Stomach (tissue), 9 donors: ENCODE measurements around the gene CHCHD6. TPM values are rescaled to one million over a fixed set of nuclear protein-coding genes. Genes with fewer than 3 reads are reported as not detected.

Experiments
- DNase-seq, 2 donors: peaks; one replicate each; pipeline versions ENCODE4 v3.0.0 to v3.0.0-alpha.2; 2013 to 2019
- H3K27ac ChIP-seq, 5 donors: fragments of 200-600 bp in 4 of 5; sonication (generic) in 4 of 5; one replicate each; pipeline ENCODE4 v1.5.1; 2013 to 2019; ENCODE audit warnings: mild to moderate bottlenecking in 1 of 5, moderate library complexity in 1 of 5
- H3K27me3 ChIP-seq, 3 donors: fragments of 200-600 bp; sonication (generic); one replicate each; pipeline ENCODE4 v1.5.1; 2017 to 2019; ENCODE audit warnings: mixed run types in 1 of 3
- H3K36me3 ChIP-seq, 4 donors: fragments of 200-600 bp; sonication (generic); 1 replicate in 3 of 4; 2 replicates in 1 of 4; pipeline ENCODE4 v1.5.1; 2016 to 2019
- H3K4me1 ChIP-seq, 4 donors: fragments of 200-600 bp; sonication (generic); one replicate each; pipeline ENCODE4 v1.5.1; 2016 to 2019
- H3K4me3 ChIP-seq, 4 donors: fragments of 200-600 bp; sonication (generic) in 3 of 4; one replicate each; pipeline ENCODE4 v1.5.1; 2016 to 2019; ENCODE audit warnings: mild to moderate bottlenecking in 1 of 4
- H3K9me3 ChIP-seq, 4 donors: fragments of 200-600 bp; sonication (generic); one replicate each; pipeline ENCODE4 v1.5.1; 2016 to 2019
- EP300 ChIP-seq: sonication (generic); formaldehyde crosslinking; IDR thresholded peaks from one replicate; pipeline ENCODE4 v1.6.1; 2017; ENCODE audit warnings: antibody characterized with exemption
- POLR2A ChIP-seq, 4 donors: fragments of 450-650 bp; IDR thresholded peaks; one replicate each; pipeline ENCODE4 v1.6.1; 2016; ENCODE audit warnings: antibody characterized with exemption in 4 of 4, control low read depth in 2 of 4, mild to moderate bottlenecking in 1 of 4, moderate library complexity in 1 of 4
- POLR2AphosphoS5 ChIP-seq, 3 donors: sonication (generic); formaldehyde crosslinking; IDR thresholded peaks; one replicate each; pipeline ENCODE4 v1.6.1; 2016; ENCODE audit warnings: antibody characterized with exemption in 3 of 3
- WGBS, 5 donors: extraction: QIAGEN DNeasy Blood & Tissue Kit in 3 of 5; methylation state at CpG; one replicate each; pipeline versions ENCODE4 v1.1.5 to v1.1.7; 2013 to 2018; 5-methylcytosine and 5-hydroxymethylcytosine counted together
- intact Hi-C: fragments of 100-400 bp; cut with DNase I; formaldehyde crosslinking; loops from one replicate; pipeline ENCODE4 v1.15.1; 2023; ENCODE audit warnings: low total_unique reads
- polyA plus RNA-seq, 3 donors: library from polyadenylated mRNA; stranded (reverse); fragments of 200-250 nt; gene quantifications; one replicate each; pipeline ENCODE4 v1.2.3, GENCODE V29; 2013
- total RNA-seq, 5 donors: library from RNA; depleted of rRNA; stranded (reverse); fragments of >200 nt; gene quantifications; one replicate each; pipeline versions ENCODE4 v1.1.0 to v1.2.3, GENCODE V29; 2014 to 2016
- TF ChIP-seq, protein P1 (sequence below), 7 experiments: fragments of 450-650 bp in 4 of 7; fragments of 200-600 bp in 3 of 7; sonication (generic) in 3 of 7; IDR thresholded peaks; one replicate each; pipeline ENCODE4 v1.5.1; 2016 to 2019; ENCODE audit warnings: antibody characterized with exemption in 7 of 7, control low read depth in 2 of 7, mild to moderate bottlenecking in 1 of 7
- donor health status: healthy with polysubstance abuse.
- donor health status: Bipolar disorder and iron deficiency.
- donor health status: healthy.

CHCHD6 gene
- total and polyA plus RNA-seq, 8 donors = 4.0 to 40.8 (median 11.9) TPM; not detected in 1

DNA sequence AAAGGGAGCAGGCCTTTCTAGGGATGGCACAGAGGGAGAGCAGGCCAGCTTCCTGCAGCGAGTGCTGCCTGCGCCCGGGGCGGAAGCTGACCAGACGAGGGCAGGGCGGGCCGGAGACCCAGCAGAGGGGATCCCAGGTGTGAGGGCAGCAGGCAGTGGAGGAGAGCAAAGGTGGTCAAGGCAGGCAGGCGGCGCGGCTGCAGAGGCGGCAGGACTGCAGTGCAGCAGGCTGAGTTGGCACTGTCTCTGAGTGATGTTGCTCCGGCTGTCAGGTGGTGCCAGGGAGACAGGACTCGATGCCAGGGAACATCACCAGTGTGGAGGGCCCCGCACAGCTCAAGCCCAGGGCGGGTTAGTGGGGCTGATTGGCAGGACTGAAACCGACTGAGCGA is 256.6 kb downstream of the CHCHD6 start:
- Histone ChIP-seq H3K27ac (no peak overlapping the region), H3K4me1 (peaks cover 0 to 24% (median 9%) of the 10 kb centered on the region in 4 donors), H3K4me3 (no peak overlapping the region), H3K27me3 (no peaks in the 10 kb centered on the region), H3K36me3 (no peaks in the 10 kb centered on the region), H3K9me3 (no peaks in the 10 kb centered on the region)
- intact Hi-C loops = no loop called here
- DNase-seq = no peak
- no peak for TF ChIP-seq POLR2A (IDR thresholded peaks at IDR 0.05)
- TF ChIP-seq, protein P1, sequence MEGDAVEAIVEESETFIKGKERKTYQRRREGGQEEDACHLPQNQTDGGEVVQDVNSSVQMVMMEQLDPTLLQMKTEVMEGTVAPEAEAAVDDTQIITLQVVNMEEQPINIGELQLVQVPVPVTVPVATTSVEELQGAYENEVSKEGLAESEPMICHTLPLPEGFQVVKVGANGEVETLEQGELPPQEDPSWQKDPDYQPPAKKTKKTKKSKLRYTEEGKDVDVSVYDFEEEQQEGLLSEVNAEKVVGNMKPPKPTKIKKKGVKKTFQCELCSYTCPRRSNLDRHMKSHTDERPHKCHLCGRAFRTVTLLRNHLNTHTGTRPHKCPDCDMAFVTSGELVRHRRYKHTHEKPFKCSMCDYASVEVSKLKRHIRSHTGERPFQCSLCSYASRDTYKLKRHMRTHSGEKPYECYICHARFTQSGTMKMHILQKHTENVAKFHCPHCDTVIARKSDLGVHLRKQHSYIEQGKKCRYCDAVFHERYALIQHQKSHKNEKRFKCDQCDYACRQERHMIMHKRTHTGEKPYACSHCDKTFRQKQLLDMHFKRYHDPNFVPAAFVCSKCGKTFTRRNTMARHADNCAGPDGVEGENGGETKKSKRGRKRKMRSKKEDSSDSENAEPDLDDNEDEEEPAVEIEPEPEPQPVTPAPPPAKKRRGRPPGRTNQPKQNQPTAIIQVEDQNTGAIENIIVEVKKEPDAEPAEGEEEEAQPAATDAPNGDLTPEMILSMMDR (IDR thresholded peaks at IDR 0.05) = no peak
- no peak for TF ChIP-seq EP300
- TF ChIP-seq POLR2AphosphoS5 (IDR thresholded peaks at IDR 0.05) = no peak
- 85 to 91% (median 88%) methylated on average over 16 to 17 of the region's 17 CpGs for WGBS, 5 donors

DNA sequence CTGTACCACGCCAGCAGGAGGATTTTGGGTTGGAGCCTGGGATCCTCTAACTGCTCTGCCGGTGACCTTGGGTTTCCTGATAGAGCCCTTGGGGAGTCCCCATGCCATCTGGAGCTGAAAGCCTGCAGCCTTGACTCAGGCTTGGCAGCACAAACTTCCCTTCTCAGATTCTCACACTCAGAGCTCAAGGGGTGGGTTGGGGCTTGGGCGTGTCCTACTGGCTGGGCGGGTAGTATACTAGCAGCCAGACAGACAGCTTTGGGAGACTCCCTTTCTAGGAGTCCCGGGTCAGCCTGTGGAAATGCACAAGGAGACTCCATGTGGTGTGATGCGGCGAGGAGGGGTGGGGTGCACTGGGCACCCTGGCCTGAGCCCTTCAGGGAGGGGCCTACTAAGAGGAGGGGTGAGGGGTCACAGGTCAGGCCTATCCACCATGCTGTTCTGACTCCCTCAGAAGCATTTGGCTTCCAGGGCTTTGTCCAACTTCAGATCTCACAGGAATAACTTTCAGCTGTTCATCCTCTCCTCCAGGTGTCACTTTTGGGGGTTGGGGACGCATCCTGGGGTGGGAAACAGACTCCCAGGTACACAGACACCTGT is 257.3 kb downstream of the CHCHD6 start:
- Histone ChIP-seq H3K4me1 (peaks cover 0 to 24% (median 9%) of the 10 kb centered on the region in 4 donors), H3K36me3 (no peaks in the 10 kb centered on the region), H3K27ac (peak overlapping the region in 1 of 5 donors; percentile 14), H3K9me3 (no peaks in the 10 kb centered on the region), H3K27me3 (no peaks in the 10 kb centered on the region), H3K4me3 (no peak overlapping the region)
- TF ChIP-seq, protein P1 (IDR thresholded peaks at IDR 0.05) = no peak
- TF ChIP-seq POLR2A (IDR thresholded peaks at IDR 0.05) = no peak
- no peak for TF ChIP-seq POLR2AphosphoS5 (IDR thresholded peaks at IDR 0.05)
- TF ChIP-seq EP300 = no peak
- DNase-seq = peak in 1 of 2 donors; percentile 73
- intact Hi-C loops = no loop called here
- WGBS, 5 donors = 53 to 83% (median 73%) methylated on average over 5 to 8 of the region's 8 CpGs

DNA sequence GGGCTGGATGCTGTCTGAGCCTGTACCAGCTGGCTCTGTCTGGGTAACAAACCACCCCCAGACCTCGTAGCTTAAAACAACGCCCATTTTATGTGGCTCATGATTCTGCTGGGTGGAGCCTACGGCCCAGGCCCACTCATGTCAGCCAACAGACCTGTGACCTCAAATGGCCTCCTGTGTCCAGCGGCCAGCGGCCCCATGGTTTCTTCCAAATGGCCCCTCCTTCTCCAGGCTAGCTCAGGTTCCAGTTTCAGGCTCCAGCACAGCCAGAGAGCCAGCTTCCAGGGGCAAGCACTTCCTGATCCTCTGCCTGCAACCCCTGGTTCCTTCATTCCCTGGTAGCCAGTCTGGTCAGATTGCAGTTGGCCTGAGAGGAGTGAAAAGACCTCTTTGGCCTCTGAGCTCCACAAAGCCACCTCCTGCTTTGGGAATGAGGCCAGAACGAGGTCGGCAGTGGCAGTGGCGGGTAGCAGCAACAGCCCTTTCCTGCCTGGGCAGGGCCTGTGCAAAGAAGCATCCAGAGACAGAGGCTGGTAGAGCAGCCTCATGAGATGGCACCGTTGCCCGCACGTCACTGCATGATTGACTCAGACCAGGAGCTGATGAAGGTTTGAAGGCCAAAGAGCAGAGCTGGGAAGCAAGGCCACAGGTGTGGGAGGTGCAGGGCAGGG is 257.9 kb downstream of the CHCHD6 start:
- H3K4me1 ChIP-seq = peaks cover 0 to 24% (median 9%) of the 10 kb centered on the region in 4 donors
- no peak overlapping the region for H3K4me3 ChIP-seq
- peak overlapping the region in 1 of 5 donors; percentile 14 for H3K27ac ChIP-seq
- H3K27me3 ChIP-seq = no peaks in the 10 kb centered on the region
- H3K36me3 ChIP-seq = no peaks in the 10 kb centered on the region
- TF ChIP-seq POLR2A (IDR thresholded peaks at IDR 0.05) (no peak), POLR2AphosphoS5 (IDR thresholded peaks at IDR 0.05) (no peak), EP300 (no peak)
- TF ChIP-seq, protein P1 (IDR thresholded peaks at IDR 0.05) = no peak
- DNase-seq = no peak
- 69 to 84% (median 81%) methylated on average over 11 of the region's 11 CpGs for WGBS, 5 donors
- intact Hi-C loops = no loop called here
- no peaks in the 10 kb centered on the region for H3K9me3 ChIP-seq

DNA sequence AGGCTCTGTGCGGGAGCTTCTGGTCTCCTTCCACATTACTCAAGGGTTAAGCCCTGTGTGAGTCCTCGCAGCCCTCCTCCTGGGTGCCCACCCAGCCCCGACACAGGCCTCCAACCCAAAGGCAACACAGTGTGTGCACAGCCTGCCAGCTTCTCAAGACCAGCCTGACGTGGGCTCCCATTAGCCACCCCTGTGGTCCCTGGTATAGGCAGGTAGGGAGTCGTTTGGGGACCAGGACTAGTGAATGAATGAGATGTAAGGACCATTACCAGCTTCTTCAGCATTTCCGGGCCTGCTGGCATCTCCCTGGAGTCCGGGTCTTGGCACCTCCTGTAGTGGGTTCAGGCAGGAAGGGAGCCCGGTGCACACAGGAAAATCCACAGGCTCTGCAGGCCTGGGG is 258.7 kb downstream of the CHCHD6 start:
- WGBS, 5 donors = 93 to 98% (median 94%) methylated on average over 6 to 8 of the region's 8 CpGs
- no peak overlapping the region for H3K4me3 ChIP-seq
- H3K27me3 ChIP-seq = no peaks in the 10 kb centered on the region
- no peaks in the 10 kb centered on the region for H3K36me3 ChIP-seq
- no peak overlapping the region for H3K27ac ChIP-seq
- intact Hi-C loops = no loop called here
- no peaks in the 10 kb centered on the region for H3K9me3 ChIP-seq
- TF ChIP-seq EP300 (no peak), POLR2A (IDR thresholded peaks at IDR 0.05) (no peak), POLR2AphosphoS5 (IDR thresholded peaks at IDR 0.05) (no peak)
- TF ChIP-seq, protein P1 (IDR thresholded peaks at IDR 0.05) = no peak
- no peak for DNase-seq
- H3K4me1 ChIP-seq = peaks cover 0 to 24% (median 9%) of the 10 kb centered on the region in 4 donors
